Liver (tissue), 9 donors: ENCODE measurements around the gene DNAJC4. TPM values are rescaled to one million over a fixed set of nuclear protein-coding genes. Genes with fewer than 3 reads are reported as not detected.

Source experiments
- DNase-seq: peaks from one replicate; pipeline ENCODE4 v3.0.0-alpha.2; 2017; ENCODE audit warnings: low spot score
- H3K27ac ChIP-seq, 2 donors: one replicate each; pipeline ENCODE4 v1.7.0; 2013; ENCODE audit warnings: inconsistent platforms in 2 of 2, low read length in 2 of 2, control low read depth in 1 of 2, low read depth in 1 of 2, mild to moderate bottlenecking in 1 of 2
- H3K27me3 ChIP-seq, 4 donors: one replicate each; pipeline versions ENCODE4 v1.6.1 to v1.7.0; 2013; ENCODE audit warnings: low read length in 3 of 4, inconsistent platforms in 1 of 4, mild to moderate bottlenecking in 1 of 4, moderate library complexity in 1 of 4; ENCODE audit not compliant: control insufficient read depth in 4 of 4, insufficient read depth in 4 of 4
- H3K36me3 ChIP-seq, 4 donors: one replicate each; pipeline versions ENCODE4 v1.6.1 to v1.7.0; 2013; ENCODE audit warnings: low read length in 3 of 4, mild to moderate bottlenecking in 3 of 4, low read depth in 1 of 4, moderate library complexity in 1 of 4; ENCODE audit not compliant: control insufficient read depth in 4 of 4, insufficient read depth in 3 of 4
- H3K4me1 ChIP-seq, 4 donors: one replicate each; pipeline versions ENCODE4 v1.6.1 to v1.7.0; 2013; ENCODE audit warnings: low read length in 3 of 4, mild to moderate bottlenecking in 3 of 4, moderate library complexity in 1 of 4; ENCODE audit not compliant: control insufficient read depth in 4 of 4, insufficient read depth in 4 of 4
- H3K4me3 ChIP-seq, 3 donors: one replicate each; pipeline versions ENCODE4 v1.6.1 to v1.7.0; 2013; ENCODE audit warnings: low read length in 3 of 3, control low read depth in 1 of 3, low read depth in 1 of 3, mild to moderate bottlenecking in 1 of 3
- H3K9ac ChIP-seq, 2 donors: one replicate each; pipeline ENCODE4 v1.7.0; 2013; ENCODE audit warnings: low read length in 2 of 2, mild to moderate bottlenecking in 2 of 2, moderate library complexity in 2 of 2, control low read depth in 1 of 2, low read depth in 1 of 2
- H3K9me3 ChIP-seq, 4 donors: one replicate each; pipeline versions ENCODE4 v1.6.1 to v1.7.0; 2013; ENCODE audit warnings: low read length in 3 of 4; ENCODE audit not compliant: control insufficient read depth in 4 of 4
- FOXA1 ChIP-seq: IDR thresholded peaks from 2 replicates; pipeline ENCODE4 v1.6.1; 2016; ENCODE audit warnings: antibody characterized with exemption
- GABPA ChIP-seq, 2 donors: IDR thresholded peaks in 1 of 2; conservative IDR thresholded peaks in 1 of 2; 2 replicates each; pipeline ENCODE4 v1.6.1; 2016; ENCODE audit warnings: antibody characterized with exemption in 2 of 2, mild to moderate bottlenecking in 1 of 2, moderate library complexity in 1 of 2
- HNF4A ChIP-seq, 2 donors: conservative IDR thresholded peaks; 2 replicates each; pipeline ENCODE4 v1.6.1; 2016; ENCODE audit warnings: antibody characterized with exemption in 2 of 2, mild to moderate bottlenecking in 2 of 2
- HNF4G ChIP-seq: IDR thresholded peaks from 2 replicates; pipeline ENCODE4 v1.6.1; 2016; ENCODE audit warnings: antibody characterized with exemption
- JUND ChIP-seq, 2 donors: IDR thresholded peaks; 2 replicates each; pipeline ENCODE4 v1.6.1; 2016; ENCODE audit warnings: antibody characterized with exemption in 2 of 2
- NR2F2 ChIP-seq: IDR thresholded peaks from 2 replicates; pipeline ENCODE4 v1.6.1; 2016; ENCODE audit warnings: antibody characterized with exemption
- RXRA ChIP-seq, 2 donors: IDR thresholded peaks; 2 replicates each; pipeline ENCODE4 v1.6.1; 2017 to 2018; ENCODE audit warnings: antibody characterized with exemption in 2 of 2, mild to moderate bottlenecking in 1 of 2
- TAF1 ChIP-seq: conservative IDR thresholded peaks from 2 replicates; pipeline ENCODE4 v1.6.1; 2016; ENCODE audit warnings: antibody characterized with exemption, mild to moderate bottlenecking
- YY1 ChIP-seq: IDR thresholded peaks from 2 replicates; pipeline ENCODE4 v1.6.1; 2016; ENCODE audit warnings: antibody characterized with exemption, mild to moderate bottlenecking
- WGBS: extraction: QIAGEN DNeasy Blood & Tissue Kit; methylation state at CpG from one replicate; pipeline ENCODE4 v1.1.7; 2013; 5-methylcytosine and 5-hydroxymethylcytosine counted together
- polyA plus RNA-seq, 2 donors: library from polyadenylated mRNA; stranded (reverse) in 1 of 2; unstranded in 1 of 2; fragments of 200-250 nt in 1 of 2; fragments of >200 nt in 1 of 2; fragmentation: Nextera tagmentation in 1 of 2; extraction: Ambion mirVana in 1 of 2; gene quantifications; one replicate each; pipeline versions ENCODE4 v1.2.1 to v1.2.3, GENCODE V29; 2013 to 2015
- total RNA-seq, 2 donors: library from RNA; depleted of rRNA; stranded (reverse); fragments of >200 nt; gene quantifications; one replicate each; pipeline ENCODE4 v1.2.3, GENCODE V29; 2014
- TF ChIP-seq, protein P1 (sequence below): IDR thresholded peaks from 2 replicates; pipeline ENCODE4 v1.6.1; 2016; ENCODE audit warnings: antibody characterized with exemption
- TF ChIP-seq, protein P2 (sequence below): fragments of 150-350 bp; IDR thresholded peaks from 2 replicates; pipeline ENCODE4 v1.5.1; 2017; ENCODE audit warnings: improper control_type of control experiment, low read depth, low read length; ENCODE audit not compliant: missing input control
- TF ChIP-seq, protein P3 (sequence below): IDR thresholded peaks from 2 replicates; pipeline ENCODE4 v1.6.1; 2016; ENCODE audit warnings: antibody characterized with exemption, mild to moderate bottlenecking
- TF ChIP-seq, protein P4 (sequence below): IDR thresholded peaks from 2 replicates; pipeline ENCODE4 v1.6.1; 2016; ENCODE audit warnings: antibody characterized with exemption
- TF ChIP-seq, protein P5 (sequence below): IDR thresholded peaks from 2 replicates; pipeline ENCODE4 v1.6.1; 2016; ENCODE audit warnings: antibody characterized with exemption
- donor health status: healthy.
- donor health status: healthy.
- donor health status: healthy.
- donor health status: healthy.
- donor health status: healthy.

Gene DNAJC4
- total and polyA plus RNA-seq, 4 donors: 8.5 to 25.9 (median 23.5) TPM

DNA sequence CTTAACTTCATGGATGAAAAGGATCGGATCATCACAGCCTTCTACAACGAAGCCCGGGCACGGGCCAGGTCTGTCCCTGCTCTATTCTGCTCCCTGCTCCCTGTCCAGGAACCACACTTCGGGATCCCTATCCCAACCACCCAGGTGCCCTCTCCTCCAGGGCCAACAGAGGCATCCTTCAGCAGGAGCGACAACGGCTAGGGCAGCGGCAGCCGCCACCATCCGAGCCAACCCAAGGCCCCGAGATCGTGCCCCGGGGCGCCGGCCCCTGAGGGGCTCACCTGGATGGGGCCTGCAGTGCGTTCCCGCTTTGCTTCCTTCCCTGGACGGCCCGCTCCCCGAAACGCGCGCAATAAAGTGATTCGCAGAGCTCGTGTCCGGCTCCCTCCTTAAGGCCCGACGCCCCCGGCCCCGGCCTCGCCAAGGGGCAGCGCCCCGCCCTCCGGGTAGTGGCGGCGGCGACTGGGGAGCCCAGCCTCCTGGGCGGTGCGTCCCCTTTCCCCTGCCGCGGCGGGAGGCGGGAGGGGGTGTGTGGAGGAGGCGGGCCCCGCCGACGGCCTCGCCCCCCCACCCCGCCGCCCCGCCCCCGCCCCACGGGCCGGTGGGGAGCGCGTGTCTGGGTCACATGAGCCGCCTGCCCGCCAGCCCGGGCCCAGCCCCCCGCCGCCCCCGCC lies 3.7 kb downstream of the DNAJC4 start, which contains the start of gene VEGFB:
Gene VEGFB, plus strand, starts transcription at position 672 of the 674 bp plus-strand sequence. CDS start 250 bp downstream, outside the sequence.
- Histone ChIP-seq H3K4me1 (peaks cover 20 to 56% (median 38%) of the 10 kb centered on the region in 4 donors), H3K9ac (peak within 1 kb of the TSS in 1 of 2 donors; percentile 53), H3K36me3 (no peaks in the 10 kb centered on the region), H3K27ac (peak within 1 kb of the TSS; percentile 62 to 72), H3K4me3 (peak within 1 kb of the TSS in 2 of 3 donors; percentile 44 to 75), H3K27me3 (no peaks in the 10 kb centered on the region), H3K9me3 (no peaks in the 10 kb centered on the region)
- TF ChIP-seq HNF4A (conservative IDR thresholded peaks at IDR 0.05) (no peak), TAF1 (no peak), NR2F2 (no peak), FOXA1 (no peak), RXRA (IDR thresholded peaks at IDR 0.05) (no peak), GABPA (IDR thresholded peaks at IDR 0.05 in 1 of 2, conservative IDR thresholded peaks at IDR 0.05 in 1 of 2) (no peak), HNF4G (no peak), JUND (IDR thresholded peaks at IDR 0.05) (no peak), YY1 (no peak)
- TF ChIP-seq, protein P1, sequence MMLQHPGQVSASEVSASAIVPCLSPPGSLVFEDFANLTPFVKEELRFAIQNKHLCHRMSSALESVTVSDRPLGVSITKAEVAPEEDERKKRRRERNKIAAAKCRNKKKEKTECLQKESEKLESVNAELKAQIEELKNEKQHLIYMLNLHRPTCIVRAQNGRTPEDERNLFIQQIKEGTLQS: no peak
- TF ChIP-seq, protein P2, sequence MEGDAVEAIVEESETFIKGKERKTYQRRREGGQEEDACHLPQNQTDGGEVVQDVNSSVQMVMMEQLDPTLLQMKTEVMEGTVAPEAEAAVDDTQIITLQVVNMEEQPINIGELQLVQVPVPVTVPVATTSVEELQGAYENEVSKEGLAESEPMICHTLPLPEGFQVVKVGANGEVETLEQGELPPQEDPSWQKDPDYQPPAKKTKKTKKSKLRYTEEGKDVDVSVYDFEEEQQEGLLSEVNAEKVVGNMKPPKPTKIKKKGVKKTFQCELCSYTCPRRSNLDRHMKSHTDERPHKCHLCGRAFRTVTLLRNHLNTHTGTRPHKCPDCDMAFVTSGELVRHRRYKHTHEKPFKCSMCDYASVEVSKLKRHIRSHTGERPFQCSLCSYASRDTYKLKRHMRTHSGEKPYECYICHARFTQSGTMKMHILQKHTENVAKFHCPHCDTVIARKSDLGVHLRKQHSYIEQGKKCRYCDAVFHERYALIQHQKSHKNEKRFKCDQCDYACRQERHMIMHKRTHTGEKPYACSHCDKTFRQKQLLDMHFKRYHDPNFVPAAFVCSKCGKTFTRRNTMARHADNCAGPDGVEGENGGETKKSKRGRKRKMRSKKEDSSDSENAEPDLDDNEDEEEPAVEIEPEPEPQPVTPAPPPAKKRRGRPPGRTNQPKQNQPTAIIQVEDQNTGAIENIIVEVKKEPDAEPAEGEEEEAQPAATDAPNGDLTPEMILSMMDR: no peak
- TF ChIP-seq, protein P3, sequence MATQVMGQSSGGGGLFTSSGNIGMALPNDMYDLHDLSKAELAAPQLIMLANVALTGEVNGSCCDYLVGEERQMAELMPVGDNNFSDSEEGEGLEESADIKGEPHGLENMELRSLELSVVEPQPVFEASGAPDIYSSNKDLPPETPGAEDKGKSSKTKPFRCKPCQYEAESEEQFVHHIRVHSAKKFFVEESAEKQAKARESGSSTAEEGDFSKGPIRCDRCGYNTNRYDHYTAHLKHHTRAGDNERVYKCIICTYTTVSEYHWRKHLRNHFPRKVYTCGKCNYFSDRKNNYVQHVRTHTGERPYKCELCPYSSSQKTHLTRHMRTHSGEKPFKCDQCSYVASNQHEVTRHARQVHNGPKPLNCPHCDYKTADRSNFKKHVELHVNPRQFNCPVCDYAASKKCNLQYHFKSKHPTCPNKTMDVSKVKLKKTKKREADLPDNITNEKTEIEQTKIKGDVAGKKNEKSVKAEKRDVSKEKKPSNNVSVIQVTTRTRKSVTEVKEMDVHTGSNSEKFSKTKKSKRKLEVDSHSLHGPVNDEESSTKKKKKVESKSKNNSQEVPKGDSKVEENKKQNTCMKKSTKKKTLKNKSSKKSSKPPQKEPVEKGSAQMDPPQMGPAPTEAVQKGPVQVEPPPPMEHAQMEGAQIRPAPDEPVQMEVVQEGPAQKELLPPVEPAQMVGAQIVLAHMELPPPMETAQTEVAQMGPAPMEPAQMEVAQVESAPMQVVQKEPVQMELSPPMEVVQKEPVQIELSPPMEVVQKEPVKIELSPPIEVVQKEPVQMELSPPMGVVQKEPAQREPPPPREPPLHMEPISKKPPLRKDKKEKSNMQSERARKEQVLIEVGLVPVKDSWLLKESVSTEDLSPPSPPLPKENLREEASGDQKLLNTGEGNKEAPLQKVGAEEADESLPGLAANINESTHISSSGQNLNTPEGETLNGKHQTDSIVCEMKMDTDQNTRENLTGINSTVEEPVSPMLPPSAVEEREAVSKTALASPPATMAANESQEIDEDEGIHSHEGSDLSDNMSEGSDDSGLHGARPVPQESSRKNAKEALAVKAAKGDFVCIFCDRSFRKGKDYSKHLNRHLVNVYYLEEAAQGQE: no peak
- TF ChIP-seq, protein P4, sequence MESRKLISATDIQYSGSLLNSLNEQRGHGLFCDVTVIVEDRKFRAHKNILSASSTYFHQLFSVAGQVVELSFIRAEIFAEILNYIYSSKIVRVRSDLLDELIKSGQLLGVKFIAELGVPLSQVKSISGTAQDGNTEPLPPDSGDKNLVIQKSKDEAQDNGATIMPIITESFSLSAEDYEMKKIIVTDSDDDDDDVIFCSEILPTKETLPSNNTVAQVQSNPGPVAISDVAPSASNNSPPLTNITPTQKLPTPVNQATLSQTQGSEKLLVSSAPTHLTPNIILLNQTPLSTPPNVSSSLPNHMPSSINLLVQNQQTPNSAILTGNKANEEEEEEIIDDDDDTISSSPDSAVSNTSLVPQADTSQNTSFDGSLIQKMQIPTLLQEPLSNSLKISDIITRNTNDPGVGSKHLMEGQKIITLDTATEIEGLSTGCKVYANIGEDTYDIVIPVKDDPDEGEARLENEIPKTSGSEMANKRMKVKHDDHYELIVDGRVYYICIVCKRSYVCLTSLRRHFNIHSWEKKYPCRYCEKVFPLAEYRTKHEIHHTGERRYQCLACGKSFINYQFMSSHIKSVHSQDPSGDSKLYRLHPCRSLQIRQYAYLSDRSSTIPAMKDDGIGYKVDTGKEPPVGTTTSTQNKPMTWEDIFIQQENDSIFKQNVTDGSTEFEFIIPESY: no peak
- TF ChIP-seq, protein P5, sequence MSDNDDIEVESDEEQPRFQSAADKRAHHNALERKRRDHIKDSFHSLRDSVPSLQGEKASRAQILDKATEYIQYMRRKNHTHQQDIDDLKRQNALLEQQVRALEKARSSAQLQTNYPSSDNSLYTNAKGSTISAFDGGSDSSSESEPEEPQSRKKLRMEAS: no peak
- WGBS: 4% methylated on average over 62 of the region's 62 CpGs
- DNase-seq: no peak
